Esophagus muscularis mucosa (tissue), 4 donors: Measurements from ENCODE around the gene NPC1.

Source experiments
- EP300 ChIP-seq: sonication (generic); formaldehyde crosslinking; IDR thresholded peaks from one replicate; pipeline ENCODE4 v1.6.1; 2017; ENCODE audit warnings: antibody characterized with exemption
- POLR2A ChIP-seq: fragments of 450-650 bp; IDR thresholded peaks from one replicate; pipeline ENCODE4 v1.6.1; 2017; ENCODE audit warnings: antibody characterized with exemption, moderate library complexity, mild to moderate bottlenecking, low read depth
- TF ChIP-seq, protein P1 (sequence below), 3 experiments: fragments of 200-600 bp in 2 of 3; fragments of 450-650 bp in 1 of 3; sonication (generic) in 2 of 3; IDR thresholded peaks; one replicate each; pipeline ENCODE4 v1.5.1; 2017 to 2019; ENCODE audit warnings: antibody characterized with exemption in 3 of 3, mild to moderate bottlenecking in 2 of 3, moderate library complexity in 1 of 3

DNA sequence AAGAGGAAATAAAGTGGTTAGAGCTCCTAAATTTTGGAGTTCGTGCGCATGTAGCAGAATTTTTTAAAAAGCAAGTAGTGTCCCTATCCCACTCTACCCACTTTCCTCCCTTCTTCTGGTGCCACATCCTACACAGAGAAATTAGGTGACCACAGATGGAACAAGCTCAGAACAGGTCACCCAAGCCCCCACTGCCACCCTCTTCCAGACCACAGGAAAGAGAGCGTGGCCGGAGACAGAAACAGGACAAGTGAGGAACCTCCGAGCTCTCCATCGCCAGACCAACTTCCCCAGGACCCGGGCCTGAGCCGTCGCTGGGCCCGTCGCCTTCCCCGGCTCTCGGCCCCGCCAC is 433 bp downstream of the NPC1 start:
- TF ChIP-seq, protein P1, sequence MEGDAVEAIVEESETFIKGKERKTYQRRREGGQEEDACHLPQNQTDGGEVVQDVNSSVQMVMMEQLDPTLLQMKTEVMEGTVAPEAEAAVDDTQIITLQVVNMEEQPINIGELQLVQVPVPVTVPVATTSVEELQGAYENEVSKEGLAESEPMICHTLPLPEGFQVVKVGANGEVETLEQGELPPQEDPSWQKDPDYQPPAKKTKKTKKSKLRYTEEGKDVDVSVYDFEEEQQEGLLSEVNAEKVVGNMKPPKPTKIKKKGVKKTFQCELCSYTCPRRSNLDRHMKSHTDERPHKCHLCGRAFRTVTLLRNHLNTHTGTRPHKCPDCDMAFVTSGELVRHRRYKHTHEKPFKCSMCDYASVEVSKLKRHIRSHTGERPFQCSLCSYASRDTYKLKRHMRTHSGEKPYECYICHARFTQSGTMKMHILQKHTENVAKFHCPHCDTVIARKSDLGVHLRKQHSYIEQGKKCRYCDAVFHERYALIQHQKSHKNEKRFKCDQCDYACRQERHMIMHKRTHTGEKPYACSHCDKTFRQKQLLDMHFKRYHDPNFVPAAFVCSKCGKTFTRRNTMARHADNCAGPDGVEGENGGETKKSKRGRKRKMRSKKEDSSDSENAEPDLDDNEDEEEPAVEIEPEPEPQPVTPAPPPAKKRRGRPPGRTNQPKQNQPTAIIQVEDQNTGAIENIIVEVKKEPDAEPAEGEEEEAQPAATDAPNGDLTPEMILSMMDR (IDR thresholded peaks at IDR 0.05) = no peak
- no peak for TF ChIP-seq POLR2A
- TF ChIP-seq EP300 = no peak
